ENCODE data around the gene PCDHB5.
"Not testable (repeated sequence)": the region's sequence is repeated elsewhere in the genome, so short reads cannot be mapped to it uniquely, and the experiment has no call there.

PCDHB5 gene

GRCh38 chr5:141149812-141150211 lies 14.8 kb downstream of the PCDHB5 start, which contains the start of gene PCDHB6:
PCDHB6 (plus strand) TSS chr5:141150057; CDS start chr5:141150258, 201 bp downstream.
- peak; percentile 3 to 27 for DNase-seq (ENCODE audit: low read depth in 2 of 2)
- peak; percentile 14 for TF ChIP-seq CTCF (IDR thresholded peaks at IDR 0.05; ENCODE audit: low read depth, low read length)
- H3K4me3 ChIP-seq (replicated peaks in 1 of 2; ENCODE audit: low read depth in 2 of 2, low read length in 2 of 2), result no peak within 1 kb of the TSS

- TF ChIP-seq CTCF (IDR thresholded peaks at IDR 0.05; ENCODE audit: low read depth, low read length), result no peak
- DNase-seq (ENCODE audit: low read depth in 2 of 2), result no peak
- no peak overlapping the region for H3K4me3 ChIP-seq (replicated peaks in 1 of 2; ENCODE audit: low read depth in 2 of 2, low read length in 2 of 2)
Observed at GRCh38 chr5:141150224-141150992, 15.4 kb downstream of the PCDHB5 start.

- no peak for DNase-seq (ENCODE audit: low read depth in 2 of 2)
- no peak overlapping the region for H3K4me3 ChIP-seq (replicated peaks in 1 of 2; ENCODE audit: low read depth in 2 of 2, low read length in 2 of 2)
- TF ChIP-seq CTCF (IDR thresholded peaks at IDR 0.05; ENCODE audit: low read depth, low read length), result no peak
Observed at GRCh38 chr5:141150993-141151325, 16.0 kb downstream of the PCDHB5 start.

GRCh38 chr5:141151632-141152031 lies 16.6 kb downstream of the PCDHB5 start:
- not testable (repeated sequence) for H3K4me3 ChIP-seq (replicated peaks in 1 of 2; ENCODE audit: low read depth in 2 of 2, low read length in 2 of 2); DNase-seq (ENCODE audit: low read depth in 2 of 2)

GRCh38 chr5:141152096-141152495 lies 17.1 kb downstream of the PCDHB5 start:
- H3K4me3 ChIP-seq (replicated peaks in 1 of 2; ENCODE audit: low read depth in 2 of 2, low read length in 2 of 2); DNase-seq (ENCODE audit: low read depth in 2 of 2): not testable (repeated sequence)

GRCh38 chr5:141155540-141156374 lies 20.8 kb downstream of the PCDHB5 start:
- DNase-seq (ENCODE audit: low read depth in 2 of 2), result no peak
- H3K4me3 ChIP-seq (replicated peaks in 1 of 2; ENCODE audit: low read depth in 2 of 2, low read length in 2 of 2), result no peak overlapping the region
- TF ChIP-seq CTCF (IDR thresholded peaks at IDR 0.05; ENCODE audit: low read depth, low read length), result no peak

GRCh38 chr5:141157356-141157755 lies 22.4 kb downstream of the PCDHB5 start:
- DNase-seq (ENCODE audit: low read depth in 2 of 2); H3K4me3 ChIP-seq (replicated peaks in 1 of 2; ENCODE audit: low read depth in 2 of 2, low read length in 2 of 2): not testable (repeated sequence)

GRCh38 chr5:141157901-141158300 lies 22.9 kb downstream of the PCDHB5 start:
- DNase-seq (ENCODE audit: low read depth in 2 of 2); H3K4me3 ChIP-seq (replicated peaks in 1 of 2; ENCODE audit: low read depth in 2 of 2, low read length in 2 of 2): not testable (repeated sequence)

Data from cardiac fibroblast (primary cell).